Measurements from ENCODE around the gene MCM3AP.
"Not testable (repeated sequence)": the region's sequence is repeated elsewhere in the genome, so short reads cannot be mapped to it uniquely, and the experiment has no call there.

Gene MCM3AP

DNA sequence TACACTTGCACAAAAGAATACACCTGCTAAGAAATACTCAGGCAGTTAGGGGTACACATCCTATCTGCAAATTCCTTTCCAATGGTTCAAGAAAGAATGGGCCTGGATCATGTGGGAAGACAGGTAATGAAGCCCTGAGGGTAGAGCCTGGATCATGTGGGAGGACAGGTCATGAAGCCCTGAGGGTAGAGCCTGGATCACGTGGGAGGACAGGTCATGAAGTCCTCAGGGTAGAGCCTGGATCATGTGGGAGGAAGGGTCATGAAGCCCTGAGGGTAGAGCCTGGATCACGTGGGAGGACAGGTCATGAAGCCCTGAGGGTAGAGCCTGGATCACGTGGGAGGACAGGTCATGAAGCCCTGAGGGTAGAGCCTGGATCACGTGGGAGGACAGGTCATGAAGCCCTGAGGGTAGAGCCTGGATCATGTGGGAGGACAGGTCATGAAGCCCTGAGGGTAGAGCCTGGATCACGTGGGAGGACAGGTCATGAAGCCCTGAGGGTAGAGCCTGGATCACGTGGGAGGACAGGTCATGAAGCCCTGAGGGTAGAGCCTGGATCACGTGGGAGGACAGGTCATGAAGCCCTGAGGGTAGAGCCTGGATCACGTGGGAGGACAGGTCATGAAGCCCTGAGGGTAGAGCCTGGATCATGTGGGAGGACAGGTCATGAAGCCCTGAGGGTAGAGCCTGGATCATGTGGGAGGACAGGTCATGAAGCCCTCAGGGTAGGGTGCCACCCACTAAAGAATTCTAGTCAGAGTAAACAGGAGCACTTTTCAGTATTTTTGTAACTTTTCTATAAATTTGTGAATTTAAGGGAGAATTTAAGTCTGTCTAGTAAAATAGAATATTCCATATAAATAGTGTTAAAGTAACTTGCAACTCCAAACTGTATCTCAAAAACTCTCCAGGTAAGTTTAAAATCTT is 84.3 kb downstream of the MCM3AP start:
- not testable (repeated sequence) for DNase-seq

DNA sequence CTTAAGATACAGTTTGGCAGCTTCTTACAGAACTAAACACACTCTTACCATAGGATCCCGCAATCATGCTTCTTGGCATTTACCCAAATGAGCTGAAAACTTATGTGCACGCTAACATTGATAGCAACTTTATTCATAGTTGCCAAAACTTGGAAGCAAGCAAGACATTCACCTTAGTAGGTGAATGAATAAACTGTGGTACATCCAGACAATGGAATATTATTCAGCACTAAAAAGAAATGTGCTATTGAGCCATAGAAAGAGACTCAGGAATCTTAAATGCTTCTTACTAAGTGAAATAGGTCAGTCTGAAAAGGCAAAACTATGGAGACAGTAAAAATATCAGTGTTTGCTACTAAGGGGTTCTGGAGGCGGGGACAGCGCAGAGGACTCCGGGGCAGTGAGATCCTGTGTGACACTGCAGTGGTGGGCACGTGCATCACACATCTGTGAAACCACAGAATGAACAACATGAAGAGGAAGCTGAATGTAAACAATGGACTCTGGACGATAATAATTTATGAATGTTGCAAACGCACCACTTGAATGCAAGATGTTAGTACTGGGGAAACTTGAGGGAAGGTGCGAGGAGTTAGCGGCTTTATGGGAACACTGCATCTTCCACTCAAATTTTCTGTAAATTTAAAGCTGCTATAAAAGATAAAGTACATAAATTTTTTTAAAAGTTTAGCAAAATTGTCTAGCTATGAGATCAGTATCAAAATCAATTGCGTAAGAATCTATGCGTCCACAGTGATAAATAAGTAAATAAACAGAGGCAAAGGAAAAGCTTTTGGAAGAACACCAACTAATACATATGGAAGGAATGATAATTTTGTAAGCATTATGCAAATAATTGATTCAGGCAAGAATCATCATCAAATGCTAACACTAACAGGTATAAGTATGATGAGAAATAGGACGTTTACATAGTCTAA is 85.7 kb downstream of the MCM3AP start:
- DNase-seq = no peak

DNA sequence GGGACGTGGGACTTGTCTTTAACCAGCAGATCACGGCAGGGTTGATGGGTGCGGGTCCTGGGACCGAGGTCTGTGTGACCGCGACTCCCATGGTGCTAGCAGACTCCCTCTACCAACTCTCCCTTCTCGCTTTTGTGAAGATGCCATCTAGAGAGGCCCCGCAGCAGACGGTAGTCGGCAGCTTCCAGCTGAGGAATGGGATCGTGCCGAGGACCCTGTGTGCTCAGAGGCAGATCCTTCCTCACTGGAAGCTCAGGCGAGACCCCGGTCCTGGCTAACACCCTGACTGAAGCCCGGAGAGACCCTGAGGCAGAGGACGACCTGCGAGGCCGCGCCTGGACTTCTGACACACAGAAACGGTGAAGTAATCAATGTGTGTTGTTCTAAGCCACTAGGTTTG is 88.7 kb downstream of the MCM3AP start:
- DNase-seq = no peak

DNA sequence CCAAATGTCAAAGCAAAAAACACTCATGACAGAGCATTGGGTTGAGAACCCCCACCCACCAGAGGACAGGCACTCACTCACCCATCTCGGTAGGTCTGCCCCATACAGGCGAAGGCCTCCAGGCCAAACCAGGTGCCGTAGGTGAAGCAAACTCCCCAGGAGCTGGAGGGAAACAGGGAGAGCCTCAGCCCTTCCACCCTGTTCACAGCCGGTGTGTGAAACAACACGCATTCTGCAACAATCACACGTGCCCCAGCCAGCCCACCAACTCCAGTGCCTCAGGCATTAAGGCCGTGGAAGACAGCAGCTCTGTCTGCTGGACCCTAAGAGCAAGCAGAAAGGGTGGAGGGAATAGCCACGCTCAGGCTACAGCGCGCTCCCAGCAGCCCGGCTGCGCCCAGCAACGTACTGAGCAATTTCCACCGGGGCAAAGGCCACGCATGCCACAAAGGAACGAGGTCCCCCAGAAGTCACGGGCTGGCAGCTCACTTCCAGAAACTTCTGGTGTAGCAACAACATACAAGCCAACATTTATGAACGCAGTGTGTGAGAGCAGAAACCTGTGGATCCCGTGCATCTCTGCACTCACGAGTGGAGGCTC is 89.7 kb downstream of the MCM3AP start:
- DNase-seq = no peak

DNA sequence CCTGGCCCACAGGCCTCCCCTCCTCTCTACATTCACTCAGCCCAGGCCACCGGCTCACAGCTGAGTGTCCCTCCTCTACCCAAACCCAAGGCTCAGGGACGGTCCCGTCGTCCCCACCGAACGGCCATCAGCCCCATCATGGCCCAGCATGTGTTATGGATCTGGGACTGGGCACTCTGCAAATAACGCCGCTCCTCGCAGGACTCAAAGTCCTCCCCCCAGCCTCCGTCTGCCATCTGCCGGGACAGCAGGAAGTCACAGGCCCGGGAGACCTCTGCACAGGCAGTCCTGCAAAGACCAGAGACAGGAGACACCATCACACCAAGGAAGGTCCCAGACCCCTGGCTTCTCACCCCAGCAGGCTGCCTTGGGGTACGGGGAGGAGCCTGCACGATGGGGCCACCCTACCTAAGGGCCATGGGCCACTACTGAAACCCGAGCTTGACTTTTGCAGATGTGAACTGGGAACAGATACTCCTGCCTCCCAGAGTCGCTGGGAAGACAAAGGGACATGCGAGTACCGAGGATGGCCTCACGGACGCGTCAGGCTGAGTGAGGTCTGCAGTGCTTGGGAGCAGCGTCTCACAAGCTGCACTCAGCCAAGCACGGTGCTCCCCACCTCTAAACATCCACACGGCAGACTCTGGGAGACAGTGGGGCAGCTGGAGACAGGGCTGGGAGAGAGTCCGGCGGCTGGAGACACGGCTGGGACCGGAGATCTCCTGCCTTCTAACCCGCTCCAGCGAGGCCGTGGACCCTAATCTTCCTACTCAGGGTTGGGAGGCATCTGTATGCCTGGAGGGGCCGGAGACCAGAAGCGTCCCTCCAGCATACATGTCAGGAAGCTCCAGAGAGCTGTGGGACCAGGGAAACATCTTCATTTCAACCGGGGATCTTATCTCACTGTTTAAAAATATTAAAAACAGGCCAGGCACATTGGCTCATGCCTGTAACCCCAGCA is 90.8 kb downstream of the MCM3AP start:
- DNase-seq = no peak

DNA sequence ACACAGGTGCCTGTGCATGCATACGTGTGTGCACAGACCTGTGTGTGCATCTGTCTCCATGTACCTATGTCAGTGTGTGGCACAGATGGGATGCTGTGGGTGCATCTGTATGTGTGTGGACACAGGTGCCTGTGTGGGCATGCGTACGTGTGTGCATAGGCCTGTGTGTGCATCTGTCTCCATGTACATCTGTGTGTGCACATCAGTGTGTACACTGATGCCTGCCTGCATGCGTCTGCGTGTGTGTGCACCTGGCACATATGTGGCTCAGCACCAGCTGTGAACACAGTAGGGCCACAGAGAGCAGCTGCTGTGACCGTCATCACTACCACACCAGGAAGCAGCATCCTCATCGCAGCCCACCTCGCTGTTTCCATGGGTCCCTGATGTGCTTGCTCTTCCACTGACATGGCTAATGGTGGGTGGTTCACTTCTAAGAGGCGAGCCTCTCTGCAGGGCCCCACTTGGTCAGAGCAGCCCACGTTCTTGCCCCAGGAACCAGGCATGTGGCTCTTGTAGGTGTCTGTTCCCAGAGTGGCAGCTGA is 91.5 kb downstream of the MCM3AP start:
- no peak for DNase-seq

DNA sequence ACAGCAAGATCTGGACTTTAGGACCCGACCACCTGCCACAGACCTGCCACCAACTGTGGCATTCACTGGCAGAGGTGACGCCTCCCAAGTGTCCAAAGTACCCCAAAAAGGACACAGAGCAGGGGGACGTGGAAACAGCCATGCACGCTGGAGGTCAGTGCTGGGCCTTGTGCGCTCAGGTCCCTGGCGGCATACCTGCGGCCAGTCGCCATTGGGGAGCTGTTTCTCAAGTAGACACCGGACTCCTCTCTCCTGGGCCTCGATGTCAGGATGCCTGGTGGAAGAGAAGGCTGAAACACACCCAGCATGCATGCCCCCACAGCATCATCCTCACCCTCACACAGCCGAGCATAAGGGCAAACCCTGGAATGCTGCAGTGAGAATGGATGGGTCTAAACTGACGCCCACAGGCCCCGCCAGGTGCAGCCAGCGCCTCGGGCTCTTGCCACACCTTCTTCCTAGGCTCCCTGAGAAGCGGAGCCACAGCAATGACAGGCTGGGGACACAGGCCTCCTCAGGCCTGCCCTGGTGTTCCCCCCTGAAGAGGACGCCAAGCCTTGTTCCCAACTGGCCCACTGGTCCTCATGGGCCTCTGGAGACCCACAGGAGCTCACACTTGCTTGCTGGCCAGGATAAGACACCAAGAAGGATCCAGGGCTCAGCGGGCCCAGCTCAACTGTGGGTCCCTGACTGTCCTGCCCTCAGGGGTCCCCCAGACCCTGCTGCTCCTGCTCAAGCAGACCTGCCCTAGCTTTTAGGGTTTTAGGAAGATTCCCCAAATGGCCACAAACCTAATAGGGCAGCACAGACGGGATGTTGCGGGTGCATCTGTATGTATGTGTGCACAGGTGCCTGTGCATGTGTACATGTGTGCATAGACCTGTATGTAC is 93.5 kb downstream of the MCM3AP start:
- DNase-seq = no peak

DNA sequence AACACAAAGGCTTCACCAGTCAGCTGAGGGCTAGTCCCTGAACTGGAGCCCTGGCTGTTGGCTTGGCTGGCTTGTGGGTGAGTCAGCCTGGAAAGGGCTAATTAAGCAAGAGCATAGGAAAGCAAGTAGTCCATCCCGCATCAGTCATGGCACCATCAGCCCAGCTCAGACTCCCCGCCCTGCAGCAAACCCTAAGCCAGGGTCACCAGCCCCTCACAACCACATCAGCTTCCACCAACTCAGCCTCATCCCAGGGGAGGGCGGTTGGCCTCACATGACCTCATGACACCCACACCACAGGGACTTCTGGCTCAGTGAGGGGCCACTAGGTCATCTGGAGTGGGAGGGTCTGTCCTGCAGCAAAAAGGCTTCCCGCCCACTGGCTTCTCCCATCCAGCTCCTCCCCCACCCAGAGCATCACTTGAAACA is 94.1 kb downstream of the MCM3AP start:
- DNase-seq = no peak

DNA sequence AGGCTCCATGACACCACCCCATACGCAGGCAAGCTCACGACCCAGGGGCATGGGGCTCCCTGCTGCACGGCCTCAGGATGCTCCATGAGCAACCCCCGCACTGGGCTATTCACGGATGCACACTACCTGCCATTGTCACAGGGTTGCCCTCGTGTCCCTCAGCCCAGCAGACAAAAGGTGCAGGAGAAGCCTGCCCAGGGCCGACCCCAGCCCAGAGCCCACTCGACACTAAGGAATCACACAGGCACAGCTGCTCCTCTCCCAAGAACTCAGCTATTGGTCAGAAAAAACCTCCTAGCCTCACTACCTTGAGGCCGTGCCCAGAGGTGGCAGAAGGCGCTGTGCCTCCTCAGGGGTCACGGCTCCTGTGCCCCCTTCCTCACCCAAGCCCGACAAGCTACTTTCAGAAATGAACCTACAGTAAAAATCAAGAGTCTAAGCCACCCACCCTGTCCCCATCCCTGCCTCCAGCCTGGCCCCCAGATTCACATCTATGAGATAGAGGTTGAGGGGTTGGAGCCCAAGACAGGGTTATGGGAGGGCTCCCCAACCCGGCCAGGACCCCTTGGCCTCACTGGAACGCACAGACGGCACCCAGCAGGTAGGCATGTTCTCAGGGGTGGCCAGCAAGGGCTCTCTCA is 94.8 kb downstream of the MCM3AP start:
- DNase-seq = no peak

DNA sequence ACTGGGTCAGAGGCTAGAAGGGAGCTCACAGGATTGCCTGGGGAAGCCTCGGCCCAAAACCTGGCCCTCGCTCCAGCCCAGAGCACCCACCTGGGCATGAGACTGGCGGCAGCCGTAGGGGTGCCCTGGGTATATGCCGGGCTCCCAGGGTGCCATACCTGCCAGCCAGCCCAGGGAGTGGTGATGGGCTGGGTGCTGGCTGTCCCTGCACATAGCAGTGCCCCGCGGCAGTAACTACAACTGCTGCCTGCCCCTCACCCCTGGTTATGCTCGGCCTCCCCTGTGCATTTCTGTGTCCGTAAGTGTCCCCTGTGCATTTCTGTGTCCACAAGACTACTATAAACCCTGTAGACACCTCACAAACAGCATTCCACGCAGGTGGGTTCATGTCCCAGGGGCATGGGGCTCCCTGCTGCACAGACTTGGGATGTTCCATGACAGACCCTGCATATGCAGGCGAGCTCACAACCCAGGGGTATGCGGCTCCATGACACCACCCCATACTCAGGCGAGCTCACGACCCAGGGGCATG is 95.4 kb downstream of the MCM3AP start:
- DNase-seq = no peak

DNA sequence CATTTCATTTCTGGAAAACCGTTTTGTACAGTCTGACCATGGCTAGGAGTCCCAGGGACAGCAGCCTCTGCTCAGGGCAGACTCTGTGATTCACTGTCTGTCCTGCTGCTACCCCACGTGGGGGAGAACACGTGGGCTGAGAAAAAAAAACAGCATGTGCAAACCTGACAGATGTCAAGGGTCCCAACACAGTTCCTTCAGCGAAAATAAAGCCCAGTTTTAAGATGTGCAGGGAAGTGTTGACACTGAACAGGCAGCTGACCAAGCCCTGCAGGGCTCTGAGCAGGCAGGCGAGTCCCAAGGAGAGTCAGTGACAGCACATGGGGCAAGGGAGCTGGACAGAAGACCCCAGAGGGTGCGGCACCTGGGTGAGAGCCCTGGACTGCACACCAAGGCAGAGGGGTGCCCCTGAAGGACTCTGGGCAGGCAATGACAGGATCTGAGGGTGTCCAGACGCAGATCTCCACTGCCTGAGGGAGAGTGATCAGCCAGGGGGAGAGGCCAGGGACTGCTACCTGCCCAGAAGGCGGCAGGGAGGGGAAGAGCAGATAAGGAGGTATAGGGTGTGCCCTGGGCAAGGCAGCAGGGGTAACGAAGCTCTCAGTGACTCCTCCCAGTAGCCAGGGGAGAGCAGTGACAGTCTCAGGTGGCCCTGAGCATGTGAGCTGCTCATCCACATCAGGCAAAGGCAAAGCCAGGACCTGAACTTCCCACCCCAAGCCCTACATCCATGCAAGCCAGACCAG is 96.0 kb downstream of the MCM3AP start:
- DNase-seq = no peak

DNA sequence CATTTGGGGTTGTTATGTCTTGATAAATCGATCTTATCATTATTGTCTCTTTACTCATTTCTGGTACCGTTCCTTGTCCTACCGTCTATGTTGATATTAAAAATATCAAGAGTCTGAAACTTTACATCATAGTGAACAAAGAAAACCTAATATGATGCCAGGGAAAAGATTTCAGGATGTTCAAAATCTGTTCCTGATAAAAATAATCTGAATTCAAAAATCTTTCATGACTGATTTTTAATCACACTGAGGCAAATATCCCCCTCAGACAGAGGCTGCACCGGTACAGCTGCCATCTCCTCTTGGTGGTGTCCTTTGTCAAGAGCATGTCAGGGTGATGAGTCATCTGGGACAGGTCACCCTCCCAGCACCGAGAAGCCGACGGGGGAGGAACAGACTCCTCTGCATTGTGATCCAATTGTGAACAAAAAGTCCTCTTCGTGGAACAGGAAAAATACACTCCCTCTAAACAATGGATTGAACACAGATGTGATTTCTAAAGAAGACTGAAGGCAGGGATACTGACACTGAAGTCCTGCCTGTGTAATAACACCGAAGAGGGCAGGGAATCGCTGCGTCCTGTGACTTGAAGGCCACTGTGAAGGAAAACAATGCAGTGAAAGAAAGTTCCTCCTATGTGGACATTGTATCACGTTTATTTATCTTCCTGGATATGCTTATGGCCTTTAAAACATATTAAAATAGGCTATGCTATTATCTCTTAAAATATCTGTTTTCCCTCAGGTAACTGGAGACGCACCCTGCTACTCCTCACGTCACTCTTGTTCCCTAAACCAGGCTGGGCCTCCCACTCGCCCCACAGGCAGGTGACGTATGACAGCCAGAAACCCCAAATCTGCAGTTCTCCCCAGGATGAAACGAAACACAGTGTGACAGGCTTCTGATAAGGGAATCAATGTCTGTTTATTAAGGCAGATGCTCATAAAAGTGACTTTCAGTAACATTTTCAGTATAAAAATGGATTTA is 96.9 kb downstream of the MCM3AP start:
- no peak for DNase-seq

DNA sequence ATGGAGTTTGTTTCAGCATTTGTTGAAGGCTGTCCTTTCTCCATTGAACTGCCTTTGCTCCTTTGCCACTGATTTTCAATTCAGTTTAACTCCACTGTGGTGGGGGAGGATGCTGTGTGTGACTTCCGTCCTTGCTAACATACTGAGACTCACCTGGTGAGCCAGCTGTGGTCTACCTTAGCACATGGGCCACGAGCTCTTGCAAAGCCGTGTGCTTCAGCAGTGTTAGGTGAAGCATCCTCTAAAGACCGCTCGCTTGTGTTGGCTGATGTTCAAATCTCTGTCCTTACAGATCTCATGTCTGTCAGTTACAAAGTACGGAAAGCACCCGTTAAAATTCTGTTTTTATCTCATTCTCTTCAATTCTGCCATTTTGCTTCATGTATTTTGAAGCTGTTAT is 97.6 kb downstream of the MCM3AP start:
- DNase-seq = no peak

DNA sequence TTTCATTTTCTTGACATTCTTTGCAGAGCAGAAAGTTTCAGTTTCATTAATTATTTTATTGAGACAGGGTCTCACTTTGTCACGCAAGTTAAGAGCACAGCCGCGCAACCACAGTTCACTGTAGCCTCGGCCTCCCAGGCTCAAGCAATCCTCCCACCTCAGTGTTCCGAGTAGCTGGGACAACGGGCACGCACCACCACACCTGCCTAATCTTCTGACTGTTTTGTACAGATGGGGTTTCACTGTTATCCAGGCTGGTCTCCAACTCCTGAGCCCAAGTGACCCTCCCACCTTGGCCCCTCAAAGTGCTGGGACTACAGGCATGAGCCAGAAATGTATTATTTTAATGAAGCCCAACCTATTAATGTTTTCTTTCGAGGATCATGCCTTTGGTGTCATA is 98.2 kb downstream of the MCM3AP start:
- DNase-seq = no peak

DNA sequence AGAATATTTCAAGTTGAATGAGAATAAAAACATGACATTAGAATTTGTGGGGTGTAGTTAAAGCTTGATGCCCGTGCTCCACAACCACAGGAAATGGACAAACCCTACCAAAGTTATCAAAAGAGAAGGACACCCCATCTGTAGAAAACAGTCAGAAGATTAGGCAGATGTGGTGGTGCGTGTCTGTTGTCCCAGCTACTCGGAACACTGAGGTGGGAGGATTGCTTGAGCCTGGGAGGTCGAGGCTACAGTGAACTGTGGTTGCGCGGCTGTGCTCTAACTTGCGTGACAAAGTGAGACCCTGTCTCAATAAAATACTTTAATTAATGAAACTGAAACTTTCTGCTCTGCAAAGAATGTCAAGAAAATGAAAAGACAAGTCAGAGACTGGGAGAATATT is 99.7 kb downstream of the MCM3AP start:
- no peak for DNase-seq

All from AML-193 (cell line).